Smooth muscle cell (in vitro differentiated cells): Measurements from ENCODE around the gene COL6A3. TPM values are rescaled to one million over a fixed set of nuclear protein-coding genes. Genes with fewer than 3 reads are reported as not detected.
A peak's percentile ranks its signal among the peaks of the same experiment; 100 is the strongest.

Experiments used
- DNase-seq: peaks from one replicate; lab custom pipeline; 2025; ENCODE audit not compliant: unreplicated experiment; lab: John Stamatoyannopoulos, UW
- H2AFZ ChIP-seq: fragments of 200-600 bp; sonication (generic); 2 replicates; pipeline ENCODE4 v1.6.0; 2016; ENCODE audit warnings: antibody characterized with exemption, low read depth, mild to moderate bottlenecking
- H3F3A ChIP-seq: fragments of 200-600 bp; sonication (generic); 2 replicates; pipeline ENCODE4 v1.6.0; 2017; ENCODE audit warnings: antibody characterized with exemption, low read depth
- H3K27ac ChIP-seq: fragments of 200-600 bp; sonication (generic); 2 replicates; pipeline ENCODE4 v1.5.1; 2016; ENCODE audit warnings: low read depth, mild to moderate bottlenecking
- H3K27me3 ChIP-seq: fragments of 200-600 bp; sonication (generic); 2 replicates; pipeline ENCODE4 v1.6.1; 2016; ENCODE audit warnings: low read depth, mild to moderate bottlenecking
- H3K36me3 ChIP-seq: fragments of 200-600 bp; sonication (generic); 2 replicates; pipeline ENCODE4 v1.5.1; 2016; ENCODE audit warnings: low read depth
- H3K4me1 ChIP-seq: fragments of 200-600 bp; sonication (generic); 2 replicates; pipeline ENCODE4 v1.5.1; 2016; ENCODE audit warnings: low read depth
- H3K4me2 ChIP-seq: fragments of 200-600 bp; sonication (generic); 2 replicates; pipeline ENCODE4 v1.6.0; 2016; ENCODE audit warnings: mild to moderate bottlenecking
- H3K4me3 ChIP-seq: fragments of 200-600 bp; sonication (generic); 2 replicates; pipeline ENCODE4 v1.5.1; 2016; ENCODE audit warnings: mild to moderate bottlenecking
- H3K79me2 ChIP-seq: fragments of 200-600 bp; sonication (generic); 2 replicates; pipeline ENCODE4 v1.6.0; 2016; ENCODE audit warnings: low read depth, mild to moderate bottlenecking
- H3K9ac ChIP-seq: fragments of 200-600 bp; sonication (generic); 2 replicates; pipeline ENCODE4 v1.6.0; 2016; ENCODE audit warnings: low read depth
- H3K9me3 ChIP-seq: fragments of 200-600 bp; sonication (generic); replicated peaks from 2 replicates; pipeline ENCODE4 v1.5.1; 2016; ENCODE audit warnings: low read depth
- H4K20me1 ChIP-seq: fragments of 200-600 bp; sonication (generic); 2 replicates; pipeline ENCODE4 v1.6.0; 2016; ENCODE audit warnings: low read depth
- CTCF ChIP-seq: fragments of 200-600 bp; sonication (generic); IDR thresholded peaks from 2 replicates; pipeline ENCODE4 v1.5.1; 2017; ENCODE audit warnings: borderline replicate concordance, mild to moderate bottlenecking, antibody characterized with exemption; ENCODE audit not compliant: insufficient read depth, poor library complexity, severe bottlenecking
- WGBS: methylation state at CpG from one replicate; pipeline ENCODE4 v1.1.7; 2016; ENCODE audit warnings: low lambda C conversion rate; 5-methylcytosine and 5-hydroxymethylcytosine counted together
- polyA plus RNA-seq: library from polyadenylated mRNA; unstranded; fragments of >200 nt; fragmentation: Nextera tagmentation; extraction: Ambion mirVana; gene quantifications from 2 replicates; pipeline ENCODE4 v1.2.1, GENCODE V29; 2016
- total RNA-seq: library from RNA; depleted of rRNA; stranded (reverse); fragments of >200 nt; gene quantifications from 2 replicates; pipeline ENCODE4 v1.2.3, GENCODE V29; 2014

The COL6A3 gene
- total and polyA plus RNA-seq, 2 experiments from 2014 or later = 888 to 1,708 TPM

GRCh38 chr2:237321746-237322145, 92.2 kb downstream of the COL6A3 start:
- H3K27ac ChIP-seq = peak overlapping the region; percentile 91
- no peaks in the 10 kb centered on the region for H3K9me3 ChIP-seq
- H2AFZ ChIP-seq = no peak overlapping the region
- H3K9ac ChIP-seq = no peak overlapping the region
- DNase-seq = no peak
- H3K27me3 ChIP-seq = no peaks in the 10 kb centered on the region
- no peak overlapping the region for H3K4me2 ChIP-seq
- no peaks in the 10 kb centered on the region for H3K36me3 ChIP-seq
- no peaks in the 10 kb centered on the region for H3K79me2 ChIP-seq
- peaks cover 5% of the 10 kb centered on the region for H3K4me1 ChIP-seq
- H3F3A ChIP-seq = peaks cover 86% of the 10 kb centered on the region
- WGBS = 92% methylated on average over 7 of the region's 7 CpGs
- no peak for TF ChIP-seq CTCF
- H3K4me3 ChIP-seq = no peak overlapping the region
- H4K20me1 ChIP-seq = no peaks in the 10 kb centered on the region

DNA sequence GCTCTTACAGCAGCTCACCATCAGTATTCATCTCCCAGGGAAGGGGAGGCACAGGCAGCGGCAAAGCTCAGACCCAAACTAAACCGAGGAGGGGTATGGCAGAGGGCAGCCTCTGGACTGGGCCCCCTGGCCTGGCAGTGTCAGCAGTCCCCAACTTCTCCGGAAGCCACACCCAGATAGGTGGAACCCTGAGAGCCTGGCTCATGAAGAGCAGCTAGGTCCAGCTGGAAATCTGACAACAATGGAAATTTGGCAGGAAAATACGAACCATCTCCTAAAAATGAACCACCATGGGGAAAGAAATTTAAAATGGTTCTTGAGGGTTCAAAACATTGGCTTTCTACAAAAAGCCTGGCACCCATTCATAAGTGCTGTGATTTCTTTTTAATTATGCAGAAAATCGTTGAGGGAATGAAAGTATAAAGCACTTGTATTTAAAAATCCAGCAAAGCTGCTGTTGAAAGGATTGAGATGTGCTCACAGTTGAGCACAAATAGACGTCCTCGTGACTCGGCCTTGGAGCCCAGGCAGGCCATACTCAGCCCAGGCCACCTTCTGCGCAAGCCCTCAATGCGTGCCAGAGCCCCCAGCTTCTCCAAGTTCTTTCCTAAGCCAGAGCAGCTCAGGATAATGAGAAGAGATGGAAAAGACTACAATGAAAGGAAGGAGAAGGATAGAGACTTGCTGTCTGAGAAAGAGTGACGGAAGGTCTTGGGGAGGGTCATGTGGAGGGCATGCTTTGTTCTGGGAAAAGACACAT, 93.0 kb downstream of the COL6A3 start:
- H3K4me1 ChIP-seq = peaks cover 3% of the 10 kb centered on the region
- no peak for TF ChIP-seq CTCF
- WGBS = 84% methylated on average over 11 of the region's 11 CpGs

DNA sequence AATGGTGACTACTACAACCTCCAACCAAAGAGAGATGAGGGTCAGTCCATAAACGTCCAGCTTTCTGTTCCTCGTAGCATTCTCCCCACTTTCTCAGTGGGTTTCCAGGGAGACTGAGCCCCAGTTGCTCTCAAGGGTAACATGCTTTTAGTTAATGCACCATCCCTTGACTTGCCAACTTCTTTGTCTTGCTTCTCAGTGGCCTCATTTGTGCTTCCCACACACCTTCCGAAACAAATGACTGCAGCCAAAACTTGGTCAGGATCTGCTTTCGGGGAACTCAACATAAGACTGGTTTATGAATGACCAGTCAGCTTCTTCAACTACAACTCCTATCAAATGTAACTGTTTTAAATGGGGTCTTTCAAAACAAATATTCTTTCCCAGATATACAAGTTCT, 94.1 kb downstream of the COL6A3 start:
- H3F3A ChIP-seq = peaks cover 77% of the 10 kb centered on the region
- no peak for DNase-seq
- peaks cover 9% of the 10 kb centered on the region for H3K4me1 ChIP-seq
- no peak overlapping the region for H3K4me2 ChIP-seq
- no peak overlapping the region for H2AFZ ChIP-seq
- no peaks in the 10 kb centered on the region for H4K20me1 ChIP-seq
- H3K36me3 ChIP-seq = no peaks in the 10 kb centered on the region
- no peak for TF ChIP-seq CTCF
- H3K27ac ChIP-seq = peak overlapping the region; percentile 91
- H3K27me3 ChIP-seq = no peaks in the 10 kb centered on the region
- no peak overlapping the region for H3K9ac ChIP-seq
- 89% methylated on average over 4 of the region's 4 CpGs for WGBS
- H3K4me3 ChIP-seq = no peak overlapping the region
- H3K9me3 ChIP-seq = no peaks in the 10 kb centered on the region
- no peaks in the 10 kb centered on the region for H3K79me2 ChIP-seq

More for the DNA sequence above, 93.0 kb downstream of the COL6A3 start:
- Histone ChIP-seq H2AFZ (no peak overlapping the region), H3K4me2 (no peak overlapping the region), H3K27me3 (no peaks in the 10 kb centered on the region), H3K79me2 (no peaks in the 10 kb centered on the region), H3K36me3 (no peaks in the 10 kb centered on the region), H3K9me3 (no peaks in the 10 kb centered on the region), H3F3A (peaks cover 86% of the 10 kb centered on the region), H4K20me1 (no peaks in the 10 kb centered on the region), H3K9ac (no peak overlapping the region), H3K4me3 (no peak overlapping the region), H3K27ac (peak overlapping the region; percentile 91)
- no peak for DNase-seq
